Measurements from ENCODE around the gene PFKFB4. TPM values are rescaled to one million over a fixed set of nuclear protein-coding genes. Genes with fewer than 3 reads are reported as not detected.
A peak's percentile ranks its signal among the peaks of the same experiment; 100 is the strongest.
"Not testable (repeated sequence)": the region's sequence is repeated elsewhere in the genome, so short reads cannot be mapped to it uniquely, and the experiment has no call there.

The PFKFB4 gene
- total RNA-seq, 1 donor from 2014 or later, result 2.2 TPM

DNA sequence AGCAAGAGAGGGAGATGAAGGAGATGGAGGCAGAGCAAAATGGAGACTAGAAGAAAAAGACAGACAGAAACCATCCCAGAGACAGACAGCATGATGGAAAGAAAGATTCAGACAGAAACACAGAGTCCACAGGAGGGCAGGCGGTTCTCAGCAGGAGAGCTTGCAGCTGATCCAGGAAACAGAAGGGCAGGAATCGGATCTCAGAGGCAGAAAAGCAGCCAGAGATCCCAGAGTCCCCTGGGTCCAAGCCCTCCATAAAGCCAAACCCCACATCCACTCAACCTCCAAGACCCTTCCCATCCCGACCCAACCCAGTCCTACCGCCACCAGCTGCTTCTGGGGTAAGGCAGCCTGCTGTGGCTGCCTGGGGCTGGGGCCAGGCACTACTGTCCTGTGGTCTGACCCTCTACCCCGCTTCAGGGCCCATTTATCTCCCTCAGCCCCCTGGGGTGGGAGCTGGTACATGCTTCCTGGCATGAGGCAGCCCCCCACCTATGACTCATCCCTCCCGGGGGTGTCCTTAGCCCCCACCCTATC lies 6.8 kb upstream of the PFKFB4 start, which contains the start of gene UCN2:
Gene UCN2, minus strand, starts transcription at position 400 of the 537 bp plus-strand sequence. CDS start 657 bp downstream, outside the sequence.
- intact Hi-C loops (cut with micrococcal nuclease), result no loop called here
- DNase-seq, result no peak
- ATAC-seq, result no peak

DNA sequence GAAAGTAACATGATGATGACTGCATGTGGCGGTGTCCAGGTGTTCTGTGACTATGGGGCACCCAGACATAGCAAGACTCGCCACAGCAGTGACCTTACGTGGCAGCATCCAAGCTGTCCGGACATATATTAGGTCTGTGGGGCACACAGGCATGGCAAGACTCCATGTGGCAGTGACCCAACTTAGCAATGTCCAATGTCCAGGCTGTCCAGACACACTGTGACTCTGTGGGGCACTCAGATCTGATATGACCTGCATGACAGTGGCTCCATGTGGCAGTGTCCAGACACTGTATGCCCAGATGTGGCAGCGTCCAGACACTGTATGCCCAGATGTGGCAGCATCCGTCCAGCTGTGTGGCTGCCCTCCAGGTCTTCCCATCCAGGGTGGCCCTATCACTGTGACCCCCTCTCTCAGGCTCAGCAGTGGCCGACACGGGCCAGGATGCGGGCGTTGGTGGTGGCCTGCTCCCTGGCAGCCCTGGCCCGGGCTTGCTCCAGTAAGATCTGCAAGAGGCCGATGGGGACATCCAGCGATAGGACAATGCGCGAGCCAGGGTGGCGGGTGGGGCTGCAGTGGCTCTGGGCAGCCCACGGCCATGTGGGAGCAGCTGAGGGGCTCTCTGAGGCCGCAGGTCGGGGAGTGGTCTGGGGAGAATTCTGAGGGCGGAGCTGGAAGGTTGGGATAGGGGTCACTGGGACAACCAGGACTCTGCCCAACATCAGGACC lies 5.9 kb upstream of the PFKFB4 start:
- DNase-seq (no peak), ATAC-seq (no peak)
- intact Hi-C loops (cut with micrococcal nuclease), result no loop called here

DNA sequence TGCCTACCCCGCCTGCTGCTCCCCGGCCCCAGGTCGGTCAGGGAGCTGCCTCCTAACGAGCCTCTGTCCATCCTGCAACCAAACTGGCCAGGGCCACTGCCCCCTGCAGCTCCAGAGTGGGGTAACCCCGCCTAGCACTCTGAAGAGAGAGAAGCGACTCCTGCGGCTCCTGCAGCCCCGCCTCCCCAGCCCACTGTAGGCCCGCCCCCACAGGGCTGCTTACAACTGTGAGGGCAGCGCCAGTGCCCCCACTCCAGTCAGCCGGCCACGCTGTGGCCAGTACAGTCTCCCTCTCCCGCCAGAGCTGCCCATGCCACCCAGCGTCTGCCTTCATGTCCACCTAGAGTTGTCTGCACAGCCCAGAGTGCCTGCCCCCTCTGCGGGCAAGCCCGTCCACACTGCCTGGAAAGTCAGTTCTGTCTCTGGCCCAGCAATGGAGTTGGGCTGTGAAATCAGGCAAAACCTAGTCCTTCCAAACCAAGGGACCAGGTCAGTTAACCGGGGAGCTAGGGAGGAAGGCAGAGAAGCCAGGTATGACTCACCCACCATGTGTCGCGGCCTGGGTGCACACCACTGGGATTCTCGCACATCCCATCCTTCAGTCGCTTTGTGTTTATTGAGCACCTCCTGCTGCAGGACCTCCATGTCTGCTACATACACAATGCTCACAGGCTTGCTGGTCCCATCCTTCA lies 4.6 kb upstream of the PFKFB4 start:
- intact Hi-C loops (cut with micrococcal nuclease), result no loop called here
- peak; percentile 80 for DNase-seq
- peak; percentile 18 for ATAC-seq

DNA sequence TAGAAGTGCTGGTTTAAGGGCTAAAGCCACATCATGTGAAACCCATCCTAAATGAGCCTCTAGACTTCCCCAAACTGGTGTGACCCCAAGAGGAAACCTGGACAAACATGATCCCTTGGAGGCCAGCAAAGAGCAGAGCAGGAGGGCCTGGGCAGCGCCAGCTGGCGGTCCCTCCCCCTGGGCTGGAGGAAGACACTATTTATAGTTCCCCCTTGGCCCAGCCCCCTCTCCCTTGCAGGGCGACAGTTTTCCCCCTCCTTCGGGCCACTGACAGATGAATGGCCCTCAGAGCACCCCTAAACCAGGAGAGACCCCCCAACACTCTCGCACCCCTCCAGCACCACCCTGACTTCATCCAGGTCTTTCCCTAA lies 4.0 kb upstream of the PFKFB4 start:
- DNase-seq (peak; percentile 68), ATAC-seq (peak; percentile 36)
- intact Hi-C loops (cut with micrococcal nuclease), result no loop called here

DNA sequence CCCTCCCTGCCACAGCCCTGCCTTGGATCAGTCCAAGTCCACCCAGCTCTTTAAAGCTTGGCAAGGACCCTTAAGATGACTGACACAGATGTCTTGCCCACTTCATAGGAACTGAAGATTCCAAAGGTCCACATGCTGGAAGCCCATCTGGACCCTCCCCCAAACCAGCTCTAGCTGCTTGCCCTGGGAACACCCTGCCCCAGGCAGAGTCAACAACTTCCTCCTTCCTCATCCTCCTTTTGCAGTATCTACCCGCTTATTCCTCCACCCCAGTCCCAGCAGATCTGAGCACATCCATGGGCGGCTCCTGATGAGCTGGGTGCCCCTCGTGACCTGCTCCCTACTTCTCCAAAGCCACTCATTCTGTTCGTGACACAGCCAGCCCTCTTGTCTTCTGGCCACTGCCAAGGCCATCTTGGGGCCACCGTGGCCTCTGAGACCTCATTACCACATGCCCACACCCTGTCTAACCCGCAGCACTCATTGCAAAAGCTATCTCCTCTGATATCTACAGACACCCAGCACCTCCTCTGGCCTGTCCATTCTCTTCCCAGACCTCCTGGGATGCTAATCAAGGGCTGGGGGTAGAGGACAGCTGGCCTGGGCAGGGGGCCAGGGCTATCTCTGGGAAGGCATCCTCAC lies 2.0 kb upstream of the PFKFB4 start:
- intact Hi-C loops (cut with micrococcal nuclease), result no loop called here
- DNase-seq, result peak; percentile 62
- ATAC-seq, result no peak

DNA sequence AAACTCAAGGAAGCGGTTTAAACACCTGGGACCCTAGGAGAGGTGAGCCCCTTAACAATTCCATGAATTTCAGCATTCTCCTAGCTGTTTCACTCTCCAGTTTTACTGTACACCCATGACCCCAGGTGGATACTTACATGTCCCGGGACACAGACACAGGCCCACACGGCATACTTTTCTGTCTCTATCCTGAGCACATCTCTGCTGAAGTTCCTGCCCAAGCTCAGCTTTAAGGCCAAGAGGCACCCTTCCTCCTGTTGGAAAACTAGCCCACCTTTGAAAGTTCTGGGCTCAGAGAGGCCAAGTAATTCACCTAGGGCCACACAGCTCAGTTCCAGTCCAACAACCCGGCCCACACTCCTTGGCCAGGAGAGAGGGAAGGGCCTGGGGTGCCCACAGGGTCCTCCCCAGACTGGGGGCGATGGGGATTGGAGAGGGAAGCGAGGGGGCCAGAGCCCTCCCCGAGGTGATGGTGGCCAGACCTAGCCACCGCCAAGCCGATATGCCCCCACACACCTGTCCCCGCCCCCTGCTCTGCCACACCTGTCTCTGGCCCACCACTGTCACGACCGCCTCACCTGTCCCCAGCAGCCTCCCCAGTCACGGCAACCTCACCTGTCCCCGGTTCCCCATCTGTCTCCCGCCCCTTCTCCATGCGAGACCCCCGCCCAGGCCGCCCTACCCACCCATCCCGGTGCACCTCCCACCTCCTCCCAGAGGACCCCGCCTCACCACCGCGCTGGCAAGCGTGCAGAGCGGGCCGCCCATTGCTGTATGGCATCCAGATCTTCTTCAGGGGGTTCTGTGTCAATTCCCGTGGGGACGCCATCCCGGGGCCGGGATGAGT lies 431 bp downstream of the PFKFB4 start:
- no peak for ATAC-seq
- DNase-seq, result no peak
- intact Hi-C loops (cut with micrococcal nuclease), result no loop called here

DNA sequence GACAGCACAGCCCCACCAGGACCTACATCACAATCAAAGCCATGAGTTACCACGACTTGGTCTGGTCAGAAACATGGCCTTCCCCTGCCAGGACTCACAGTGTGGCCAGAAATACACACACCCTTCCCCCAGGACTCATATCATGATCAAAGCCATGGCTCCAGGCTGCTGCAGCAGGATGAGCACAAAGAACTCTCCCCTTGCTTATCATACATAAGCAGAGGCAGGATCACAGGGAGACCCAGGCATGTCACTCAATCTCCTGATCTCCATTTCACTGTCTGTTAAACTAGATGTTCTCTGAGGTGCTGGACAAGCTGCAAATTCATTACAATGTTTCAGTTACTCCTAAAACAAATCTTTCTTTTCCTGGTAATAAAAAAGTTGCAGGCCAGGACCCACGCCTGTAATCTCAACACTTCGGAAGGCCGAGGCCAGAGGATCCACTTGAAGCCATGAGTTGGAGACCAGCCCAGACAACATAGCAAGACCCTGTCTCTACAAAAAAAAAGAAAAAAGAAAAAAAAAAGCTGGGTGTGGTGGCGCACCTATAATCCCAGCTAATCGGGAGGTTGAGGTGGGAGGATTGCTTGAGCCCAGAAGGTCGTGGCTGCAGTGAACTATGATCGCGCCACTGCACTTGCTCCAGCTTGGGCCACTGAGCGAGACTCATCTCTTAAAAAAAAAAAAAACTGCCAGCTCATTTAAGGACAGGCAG lies 1.2 kb downstream of the PFKFB4 start:
- intact Hi-C loops (cut with micrococcal nuclease), result no loop called here
- DNase-seq, result no peak
- no peak for ATAC-seq

DNA sequence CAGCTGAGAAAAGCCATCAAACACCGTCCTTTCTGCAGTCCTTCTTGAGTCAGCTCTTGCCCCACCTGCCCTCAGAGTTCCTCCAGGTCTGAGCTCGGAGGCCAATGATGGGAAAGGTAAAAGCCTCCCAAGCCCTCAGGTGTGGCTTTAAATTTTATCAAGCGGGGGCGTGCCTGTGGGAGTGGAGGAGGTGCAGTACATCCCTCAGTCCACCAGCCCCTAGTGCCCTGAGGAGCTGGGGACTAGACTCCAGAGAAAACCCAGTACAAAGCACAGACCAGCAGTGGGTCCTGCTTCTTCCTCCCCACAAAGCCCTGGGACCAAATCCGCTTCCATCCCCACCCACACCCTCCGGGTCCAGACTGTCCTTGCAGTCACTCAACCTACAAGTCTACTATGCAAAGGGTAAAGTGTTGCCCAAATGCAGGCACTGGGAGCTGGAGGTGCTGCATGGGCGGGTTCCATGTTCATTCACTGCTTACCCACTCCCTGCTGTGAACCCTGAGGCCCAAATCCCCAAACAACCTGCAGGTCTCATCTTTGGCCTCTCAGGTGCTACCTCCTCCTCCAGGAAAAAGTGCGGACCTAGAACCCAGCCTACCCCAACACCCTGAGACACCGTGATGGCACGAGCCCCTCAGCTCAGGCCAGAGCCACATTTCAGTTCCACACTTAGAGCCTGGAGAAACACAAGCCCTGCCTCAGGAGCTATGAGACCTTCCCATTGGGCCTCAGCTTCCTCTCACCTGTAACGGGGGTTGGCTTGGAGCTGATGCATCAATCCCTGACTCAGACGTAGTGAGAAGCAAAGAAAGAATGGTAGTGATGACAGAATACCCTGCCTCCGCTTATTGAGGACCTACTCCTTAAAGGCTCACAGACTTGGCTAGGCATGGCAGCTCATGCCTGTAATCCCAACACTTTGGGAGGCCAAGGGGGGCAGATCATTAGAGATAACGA lies 2.4 kb downstream of the PFKFB4 start:
- intact Hi-C loops (cut with micrococcal nuclease), result no loop called here
- no peak for DNase-seq
- no peak for ATAC-seq

DNA sequence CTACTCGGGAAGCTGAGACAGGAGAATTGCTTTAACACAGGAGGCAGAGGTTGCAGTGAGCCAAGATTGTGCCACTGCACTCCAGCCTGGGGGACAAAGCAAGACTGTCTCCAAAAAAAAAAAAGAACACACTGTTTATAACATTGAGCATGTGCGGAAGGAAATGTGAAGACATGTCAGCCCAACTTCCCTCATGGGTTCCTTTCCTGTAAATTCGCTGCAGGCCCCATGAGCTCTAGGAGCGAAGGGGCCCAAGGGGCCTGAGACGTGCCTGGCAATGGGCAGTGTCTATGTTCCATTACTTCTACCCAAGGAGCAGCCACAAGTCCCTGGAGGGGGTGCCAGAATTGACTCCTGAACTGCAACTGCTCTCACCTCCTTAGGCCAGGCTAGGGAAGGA lies 3.2 kb downstream of the PFKFB4 start:
- intact Hi-C loops (cut with micrococcal nuclease), result no loop called here
- DNase-seq (no peak), ATAC-seq (no peak)

DNA sequence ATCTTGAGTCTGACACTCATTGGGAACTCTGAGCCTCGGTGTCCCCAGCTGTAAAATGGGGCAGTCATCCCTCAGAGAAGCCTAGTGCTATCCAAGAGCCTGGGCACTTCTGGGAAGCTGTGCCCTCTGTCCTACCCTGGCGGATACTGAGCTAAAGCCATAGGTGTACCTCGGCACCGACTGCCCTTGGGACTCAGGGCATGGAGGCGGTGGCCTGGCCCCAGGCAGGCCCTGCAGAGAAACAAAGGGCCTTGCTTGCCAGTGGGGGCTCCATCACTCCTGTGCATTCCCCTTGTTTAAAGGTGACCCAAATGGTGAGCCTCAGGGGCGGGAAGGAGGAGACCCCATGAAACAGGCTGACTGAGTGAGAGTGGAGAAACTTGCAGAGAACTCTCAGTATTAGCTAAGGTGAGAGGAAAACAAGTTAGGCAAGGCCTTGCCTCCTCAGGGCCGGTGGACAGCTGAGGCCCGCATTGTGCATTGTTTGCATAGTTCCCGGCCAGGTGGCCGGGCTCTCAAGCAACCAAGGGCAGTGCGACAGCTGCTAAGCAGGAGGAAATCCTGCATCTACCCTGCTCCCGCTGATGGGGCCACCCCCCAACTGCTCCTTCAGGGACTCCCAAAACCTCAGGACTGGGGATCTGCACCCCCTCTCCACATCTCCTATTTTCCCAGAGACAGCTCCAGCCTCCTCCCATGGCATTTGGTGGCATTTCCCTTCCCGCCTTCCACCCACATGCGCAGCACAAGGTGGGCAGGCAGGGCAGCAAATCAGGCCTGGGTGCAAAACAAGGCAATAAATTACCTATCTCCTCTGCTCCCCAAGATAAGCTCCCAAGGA lies 4.3 kb downstream of the PFKFB4 start:
- no peak for DNase-seq

DNA sequence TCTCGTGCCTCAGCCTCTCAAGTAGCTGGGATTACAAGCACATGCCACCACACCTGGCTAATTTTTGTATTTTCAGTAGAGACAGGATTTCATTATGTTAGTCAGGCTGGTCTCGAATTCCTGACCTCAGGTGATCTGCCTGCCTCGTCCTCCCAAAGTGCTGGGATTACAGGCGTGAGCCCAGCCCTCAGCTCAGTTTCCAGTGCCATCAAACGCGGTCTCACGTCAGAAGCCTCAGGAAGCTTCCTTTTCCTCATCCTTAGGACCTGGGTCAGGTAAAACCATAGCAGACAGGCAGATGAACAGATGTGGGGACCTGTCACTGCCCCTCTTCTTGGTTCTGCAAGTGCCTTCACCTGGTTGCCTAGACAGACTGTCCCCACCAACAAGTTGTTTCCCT lies 5.0 kb downstream of the PFKFB4 start:
- intact Hi-C loops (cut with micrococcal nuclease); DNase-seq; ATAC-seq: not testable (repeated sequence)

More for the DNA sequence above, 4.3 kb downstream of the PFKFB4 start:
- ATAC-seq, result no peak
- intact Hi-C loops (cut with micrococcal nuclease), result no loop called here

DNA sequence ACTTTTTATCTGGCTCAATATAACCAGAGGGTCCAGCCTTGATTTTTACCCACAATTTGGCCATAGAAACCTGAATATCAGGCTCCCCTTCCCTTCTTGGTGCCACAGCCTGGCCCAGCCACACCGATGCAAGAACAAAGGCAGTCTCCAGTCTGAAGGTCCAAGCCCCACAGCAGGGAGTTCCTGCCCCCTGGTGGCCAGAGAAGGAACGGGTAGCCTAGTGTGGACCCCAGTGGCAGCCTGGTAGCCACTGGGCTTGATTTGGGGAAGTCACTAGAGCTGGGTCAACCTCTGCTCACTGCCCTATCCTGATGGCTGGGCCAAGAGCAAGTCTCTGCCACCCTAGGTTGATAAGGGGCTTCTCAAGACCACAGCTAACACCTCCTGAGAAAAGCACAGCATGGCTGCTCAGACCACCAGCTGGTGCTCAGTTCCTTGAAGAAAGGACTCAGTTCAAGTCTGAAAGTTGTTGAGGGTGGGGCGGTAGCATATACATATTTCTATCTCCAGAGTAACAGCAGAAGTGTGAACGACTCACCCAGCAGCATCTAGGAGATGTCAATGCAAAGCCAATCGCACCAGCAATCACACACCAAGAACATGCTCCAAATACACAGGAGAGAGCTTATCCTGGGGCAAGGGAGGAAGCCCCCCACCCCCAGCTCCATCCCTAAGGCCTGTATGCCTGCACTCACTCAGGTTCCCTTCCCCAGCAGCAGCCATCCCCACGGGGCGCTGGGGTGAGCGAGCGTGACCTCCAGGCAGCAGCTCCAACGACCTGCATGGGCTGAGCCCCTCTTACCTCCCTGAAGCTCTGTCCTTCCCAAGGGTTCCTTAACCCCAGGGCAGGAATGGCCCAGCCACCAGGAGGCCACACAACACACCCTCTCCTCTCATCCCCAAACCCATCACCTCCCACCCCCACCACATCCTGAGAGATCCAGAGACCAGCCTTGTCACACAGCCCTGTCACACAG lies 7.6 kb downstream of the PFKFB4 start:
- ATAC-seq (peak; percentile 95), DNase-seq (peak; percentile 92)
- intact Hi-C loops (cut with micrococcal nuclease), result loop anchor here (5.0 kb wide), 1 partner anchor 87 kb away; no protein-coding TSS in a partner anchor

DNA sequence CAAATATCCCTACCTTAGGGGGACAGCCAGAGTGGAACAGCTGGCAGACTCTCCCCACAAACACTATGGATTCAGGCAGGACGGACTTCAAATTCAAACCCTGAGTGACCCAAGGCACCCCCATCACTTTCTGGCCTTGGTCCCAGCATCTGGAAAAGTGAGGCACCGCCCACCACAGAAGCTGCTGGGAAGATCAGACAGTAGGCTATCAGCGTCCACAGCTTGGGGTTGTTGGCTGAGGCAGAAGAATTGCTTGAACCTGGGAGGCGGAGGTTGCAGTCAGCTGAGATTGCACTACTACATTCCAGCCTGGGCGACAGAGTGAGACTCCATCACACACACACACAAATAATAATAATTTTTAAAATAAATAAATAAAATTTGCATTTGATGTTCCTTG lies 8.5 kb downstream of the PFKFB4 start:
- DNase-seq (no peak), ATAC-seq (no peak)
- intact Hi-C loops (cut with micrococcal nuclease), result loop anchor here (5.0 kb wide), 1 partner anchor 86 kb away; no protein-coding TSS in a partner anchor

DNA sequence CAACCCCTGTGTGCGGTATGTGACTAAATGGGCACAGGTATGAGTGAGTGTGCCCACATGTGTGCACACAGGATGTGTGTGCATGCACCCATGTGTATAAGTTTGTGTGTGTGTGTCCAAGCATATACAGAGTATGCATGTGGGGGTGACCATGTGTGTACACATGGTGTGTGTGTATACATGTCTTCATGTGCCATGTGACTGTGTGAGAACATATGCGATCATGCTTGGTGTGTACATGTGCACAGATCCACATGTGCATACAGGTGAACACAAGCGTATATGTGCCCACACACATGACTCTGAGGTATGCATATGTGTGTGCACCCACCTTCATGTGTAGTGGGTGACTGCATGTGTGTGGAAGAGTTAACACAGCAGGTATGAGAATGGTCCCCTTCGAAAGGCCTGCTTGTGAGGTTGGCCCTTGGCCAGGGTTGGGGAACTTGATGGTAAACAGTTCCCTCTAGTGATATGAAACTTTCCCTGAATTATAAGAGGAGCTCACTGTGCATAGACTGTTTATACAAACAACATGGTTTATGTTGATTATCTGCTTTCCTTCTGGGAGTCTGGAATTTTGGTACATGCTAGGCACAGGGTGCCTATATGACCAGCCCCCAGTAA lies 10.3 kb downstream of the PFKFB4 start:
- DNase-seq (no peak), ATAC-seq (no peak)
- intact Hi-C loops (cut with micrococcal nuclease), result loop anchor here (5.0 kb wide), 1 partner anchor 84 kb away; no protein-coding TSS in a partner anchor

DNA sequence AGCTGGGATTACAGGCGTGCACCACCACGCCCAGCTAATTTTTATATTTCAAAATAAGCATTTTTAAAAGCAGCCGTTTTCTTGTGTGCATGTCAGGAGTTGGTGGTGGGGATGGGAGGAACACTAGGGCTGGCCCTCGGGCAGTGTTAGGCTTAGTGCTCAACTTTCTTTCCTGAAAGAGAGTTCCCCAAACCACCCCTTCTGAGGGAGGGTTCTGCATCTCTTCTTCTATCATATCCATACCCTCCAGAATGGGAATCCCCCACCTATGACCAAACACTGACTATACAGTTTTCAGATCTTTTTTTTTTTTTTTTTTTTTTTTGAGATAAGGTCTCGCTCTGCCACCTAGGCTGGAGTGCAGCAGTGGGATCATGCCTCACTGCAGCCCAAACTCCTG lies 12.5 kb downstream of the PFKFB4 start:
- no peak for ATAC-seq
- intact Hi-C loops (cut with micrococcal nuclease), result no loop called here
- no peak for DNase-seq

All from left ventricle myocardium superior (tissue), 1 donor.